Astrocyte (in vitro differentiated cells and primary cell): ENCODE data around the gene ETV7.

Experiments used
- EZH2 ChIP-seq: IDR thresholded peaks from 2 replicates; pipeline ENCODE4 v1.6.1; 2012; ENCODE audit warnings: mild to moderate bottlenecking, low read length, inconsistent platforms; ENCODE audit not compliant: insufficient read depth
- TF ChIP-seq, protein P1 (sequence below): IDR thresholded peaks from 2 replicates; pipeline ENCODE4 v1.5.1; 2011; ENCODE audit warnings: low read depth, mild to moderate bottlenecking, inconsistent platforms, low read length, moderate library complexity; ENCODE audit not compliant: insufficient read depth

DNA sequence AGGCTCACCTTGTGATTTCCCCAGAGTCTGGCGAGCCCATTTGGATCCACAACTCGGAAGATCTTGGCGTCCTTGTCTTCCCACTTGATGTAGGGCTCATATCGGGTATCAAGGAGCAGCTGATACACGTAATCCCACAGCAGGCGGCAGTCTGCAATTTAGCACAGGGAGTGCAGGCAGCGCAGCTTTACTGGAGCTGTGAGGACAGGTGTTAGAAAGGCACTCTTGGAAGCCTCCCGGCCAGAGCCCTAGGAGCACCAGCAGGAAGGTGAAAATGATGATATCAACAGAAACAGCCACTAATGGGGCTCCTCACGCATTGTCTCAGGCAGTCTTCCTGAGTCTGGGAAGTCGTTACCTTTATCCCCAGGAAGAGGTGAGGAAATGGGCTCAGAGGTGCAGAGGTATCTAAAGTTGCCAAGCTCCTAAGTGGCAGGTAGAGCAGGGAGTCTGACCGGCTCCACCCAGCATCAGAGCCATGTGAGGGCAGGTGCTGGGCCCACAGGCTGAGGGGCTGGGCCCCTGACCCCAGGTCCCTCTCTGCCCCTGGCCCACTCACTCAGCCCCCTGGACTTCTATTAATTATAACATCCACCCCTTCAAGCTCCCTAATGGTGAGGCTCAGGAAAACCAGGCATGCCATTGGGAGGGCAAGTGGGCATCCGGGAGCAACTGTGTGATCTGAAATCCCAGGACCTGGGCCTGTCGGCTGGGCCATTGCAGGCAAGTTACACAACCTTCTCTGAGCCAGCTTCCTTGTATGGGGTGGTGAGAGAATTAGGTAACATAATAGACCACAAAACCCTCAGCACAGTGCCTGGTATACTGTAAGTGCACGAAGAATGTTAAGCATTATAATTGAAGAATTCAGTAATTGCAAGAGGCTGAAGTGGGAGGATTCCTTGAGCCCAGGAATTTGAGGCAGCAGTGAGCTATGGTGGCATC, 18.3 kb downstream of the ETV7 start:
- TF ChIP-seq, protein P1, sequence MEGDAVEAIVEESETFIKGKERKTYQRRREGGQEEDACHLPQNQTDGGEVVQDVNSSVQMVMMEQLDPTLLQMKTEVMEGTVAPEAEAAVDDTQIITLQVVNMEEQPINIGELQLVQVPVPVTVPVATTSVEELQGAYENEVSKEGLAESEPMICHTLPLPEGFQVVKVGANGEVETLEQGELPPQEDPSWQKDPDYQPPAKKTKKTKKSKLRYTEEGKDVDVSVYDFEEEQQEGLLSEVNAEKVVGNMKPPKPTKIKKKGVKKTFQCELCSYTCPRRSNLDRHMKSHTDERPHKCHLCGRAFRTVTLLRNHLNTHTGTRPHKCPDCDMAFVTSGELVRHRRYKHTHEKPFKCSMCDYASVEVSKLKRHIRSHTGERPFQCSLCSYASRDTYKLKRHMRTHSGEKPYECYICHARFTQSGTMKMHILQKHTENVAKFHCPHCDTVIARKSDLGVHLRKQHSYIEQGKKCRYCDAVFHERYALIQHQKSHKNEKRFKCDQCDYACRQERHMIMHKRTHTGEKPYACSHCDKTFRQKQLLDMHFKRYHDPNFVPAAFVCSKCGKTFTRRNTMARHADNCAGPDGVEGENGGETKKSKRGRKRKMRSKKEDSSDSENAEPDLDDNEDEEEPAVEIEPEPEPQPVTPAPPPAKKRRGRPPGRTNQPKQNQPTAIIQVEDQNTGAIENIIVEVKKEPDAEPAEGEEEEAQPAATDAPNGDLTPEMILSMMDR, result no peak
- TF ChIP-seq EZH2, result no peak
